Caco-2 (cell line): Measurements from ENCODE around the gene SLC25A33. TPM values are rescaled to one million over a fixed set of nuclear protein-coding genes. Genes with fewer than 3 reads are reported as not detected.

ENCODE experiments used
- BruUV-seq: library from RNA; stranded (reverse); fragments of 400-500 nt; replicated peaks from 2 replicates; lab custom pipeline; 2021; lab: Mats Ljungman, UMichigan
- CTCF ChIA-PET: fragments of 300-600 bp; sonication (Branson Sonifier 250); formaldehyde crosslinking; loops from one replicate; lab custom pipeline; 2022; ENCODE audit warnings: antibody characterized with exemption; lab: Charles Lee
- POLR2A ChIA-PET: fragments of 300-600 bp; sonication (Branson Sonifier 250); formaldehyde crosslinking; loops from one replicate; lab custom pipeline; 2022; ENCODE audit warnings: antibody characterized with exemption; lab: Charles Lee
- DNase-seq, 2 experiments: peaks; one replicate each; pipeline versions ENCODE4 v3.0.0 to v3.0.0-alpha.2; 2020 to 2022
- H3K27me3 ChIP-seq: replicated peaks from 2 replicates; pipeline ENCODE4 v1.6.0; 2011; ENCODE audit warnings: low read length; ENCODE audit not compliant: control insufficient read depth, insufficient read depth
- H3K36me3 ChIP-seq: 2 replicates; pipeline ENCODE4 v1.5.1; 2011; ENCODE audit warnings: low read length; ENCODE audit not compliant: control insufficient read depth, insufficient read depth
- H3K4me1 ChIP-seq: fragments of 250-450 bp; sonication (Bioruptor Pico); 2 replicates; pipeline ENCODE4 v1.5.1; 2020; ENCODE audit warnings: mild to moderate bottlenecking
- H3K4me3 ChIP-seq: 2 replicates; pipeline ENCODE4 v1.5.1; 2011; ENCODE audit warnings: low read depth, mild to moderate bottlenecking, control low read depth, low read length
- H3K9me3 ChIP-seq: fragments of 250-450 bp; sonication (Bioruptor Pico); 2 replicates; pipeline ENCODE4 v1.5.1; 2020; ENCODE audit warnings: mild to moderate bottlenecking, moderate library complexity
- H3K27ac Mint-ChIP-seq: one replicate; pipeline ENCODE4 v1.8.0; 2022; ENCODE audit warnings: mixed read lengths; ENCODE audit not compliant: unreplicated experiment
- H3K27me3 Mint-ChIP-seq: one replicate; pipeline ENCODE4 v1.8.0; 2022; ENCODE audit warnings: mixed read lengths; ENCODE audit not compliant: insufficient read depth, unreplicated experiment
- H3K36me3 Mint-ChIP-seq: one replicate; pipeline ENCODE4 v1.8.0; 2022; ENCODE audit warnings: mild to moderate bottlenecking, mixed read lengths; ENCODE audit not compliant: insufficient read depth, unreplicated experiment
- H3K4me1 Mint-ChIP-seq: one replicate; pipeline ENCODE4 v1.8.0; 2022; ENCODE audit warnings: low read depth, mixed read lengths; ENCODE audit not compliant: unreplicated experiment
- H3K4me3 Mint-ChIP-seq: one replicate; pipeline ENCODE4 v1.8.0; 2022; ENCODE audit warnings: mild to moderate bottlenecking, moderate library complexity, mixed read lengths; ENCODE audit not compliant: unreplicated experiment
- H3K9me3 Mint-ChIP-seq: one replicate; pipeline ENCODE4 v1.8.0; 2022; ENCODE audit warnings: mixed read lengths; ENCODE audit not compliant: unreplicated experiment
- intact Hi-C: fragments of 100-400 bp; cut with micrococcal nuclease; formaldehyde crosslinking; loops from one replicate; pipeline ENCODE4 v1.10.0; 2022; ENCODE audit not compliant: unreplicated experiment
- total RNA-seq: library from RNA; stranded (reverse); gene quantifications from 2 replicates; pipeline ENCODE4 v1.2.3, GENCODE V29; 2022
- TF ChIP-seq, protein P1 (sequence below), 2 experiments: fragments of 200-600 bp in 1 of 2; IDR thresholded peaks; 1 replicate in 1 of 2; 2 replicates in 1 of 2; pipeline versions ENCODE4 v1.5.1 to v1.8.0; 2011 to 2022; ENCODE audit warnings: antibody characterized with exemption in 1 of 2, control low read depth in 1 of 2, inconsistent platforms in 1 of 2, low read depth in 1 of 2, low read length in 1 of 2, mild to moderate bottlenecking in 1 of 2, moderate library complexity in 1 of 2; ENCODE audit not compliant: insufficient read depth in 1 of 2, severe bottlenecking in 1 of 2, unreplicated experiment in 1 of 2

SLC25A33 gene
- total RNA-seq, 1 experiment from 2014 or later, result 11.2 TPM

- BruUV-seq, result no TSS peak
- CTCF ChIA-PET, result no interaction called here
Measured at GRCh38 chr1:9530320-9530719, 8.9 kb upstream of the SLC25A33 start.

DNA sequence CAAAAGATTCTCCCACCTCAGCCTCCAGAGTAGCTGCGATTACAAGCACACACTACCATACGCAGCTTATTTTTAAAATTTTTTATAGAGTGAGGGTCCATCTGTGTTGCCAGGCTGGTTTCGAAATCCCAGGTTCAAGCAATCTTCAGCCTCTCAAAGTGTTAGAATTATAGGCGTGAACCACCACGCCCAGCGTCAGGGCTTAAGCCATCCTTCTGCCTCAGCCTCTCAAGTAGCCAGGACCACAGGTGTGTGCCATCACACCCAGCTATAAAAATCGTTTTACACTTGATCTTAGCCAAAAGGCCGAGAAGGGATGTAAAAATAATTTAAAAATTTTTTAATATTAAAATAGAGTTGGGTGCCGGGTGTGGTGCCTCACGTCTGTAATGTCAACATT lies 4.3 kb upstream of the SLC25A33 start:
- Histone ChIP-seq H3K9me3 (no peaks in the 10 kb centered on the region), H3K4me3 (no peak overlapping the region), H3K27me3 (no peaks in the 10 kb centered on the region), H3K36me3 (no peaks in the 10 kb centered on the region), H3K4me1 (peaks cover 26% of the 10 kb centered on the region)
- no peak for DNase-seq
- Mint-ChIP-seq H3K9me3 (no peaks in the 10 kb centered on the region), H3K27me3 (no peaks in the 10 kb centered on the region), H3K36me3 (peaks cover 8% of the 10 kb centered on the region), H3K27ac (no peak overlapping the region), H3K4me1 (peaks cover 12% of the 10 kb centered on the region), H3K4me3 (no peak overlapping the region)
- CTCF ChIA-PET, result no interaction called here
- no TSS peak for BruUV-seq
- intact Hi-C loops, result no loop called here
- TF ChIP-seq, protein P1, sequence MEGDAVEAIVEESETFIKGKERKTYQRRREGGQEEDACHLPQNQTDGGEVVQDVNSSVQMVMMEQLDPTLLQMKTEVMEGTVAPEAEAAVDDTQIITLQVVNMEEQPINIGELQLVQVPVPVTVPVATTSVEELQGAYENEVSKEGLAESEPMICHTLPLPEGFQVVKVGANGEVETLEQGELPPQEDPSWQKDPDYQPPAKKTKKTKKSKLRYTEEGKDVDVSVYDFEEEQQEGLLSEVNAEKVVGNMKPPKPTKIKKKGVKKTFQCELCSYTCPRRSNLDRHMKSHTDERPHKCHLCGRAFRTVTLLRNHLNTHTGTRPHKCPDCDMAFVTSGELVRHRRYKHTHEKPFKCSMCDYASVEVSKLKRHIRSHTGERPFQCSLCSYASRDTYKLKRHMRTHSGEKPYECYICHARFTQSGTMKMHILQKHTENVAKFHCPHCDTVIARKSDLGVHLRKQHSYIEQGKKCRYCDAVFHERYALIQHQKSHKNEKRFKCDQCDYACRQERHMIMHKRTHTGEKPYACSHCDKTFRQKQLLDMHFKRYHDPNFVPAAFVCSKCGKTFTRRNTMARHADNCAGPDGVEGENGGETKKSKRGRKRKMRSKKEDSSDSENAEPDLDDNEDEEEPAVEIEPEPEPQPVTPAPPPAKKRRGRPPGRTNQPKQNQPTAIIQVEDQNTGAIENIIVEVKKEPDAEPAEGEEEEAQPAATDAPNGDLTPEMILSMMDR (IDR thresholded peaks at IDR 0.05; ENCODE audit: insufficient read depth in 1 of 2, low read depth in 1 of 2, low read length in 1 of 2, severe bottlenecking in 1 of 2, unreplicated experiment in 1 of 2), result no peak
- POLR2A ChIA-PET, result no interaction called here

More at GRCh38 chr1:9530320-9530719, 8.9 kb upstream of the SLC25A33 start:
- POLR2A ChIA-PET, result no interaction called here
- Histone ChIP-seq H3K27me3 (no peaks in the 10 kb centered on the region), H3K4me3 (no peak overlapping the region), H3K9me3 (no peaks in the 10 kb centered on the region), H3K4me1 (peaks cover 13% of the 10 kb centered on the region), H3K36me3 (no peaks in the 10 kb centered on the region)
- H3K27ac Mint-ChIP-seq, result no peak overlapping the region
- TF ChIP-seq, protein P1 (IDR thresholded peaks at IDR 0.05; ENCODE audit: insufficient read depth in 1 of 2, low read depth in 1 of 2, low read length in 1 of 2, severe bottlenecking in 1 of 2, unreplicated experiment in 1 of 2), result no peak
- H3K9me3 Mint-ChIP-seq, result no peaks in the 10 kb centered on the region
- H3K36me3 Mint-ChIP-seq, result no peaks in the 10 kb centered on the region
- no peaks in the 10 kb centered on the region for H3K27me3 Mint-ChIP-seq
- no peak for DNase-seq
- H3K4me3 Mint-ChIP-seq, result no peak overlapping the region
- no peaks in the 10 kb centered on the region for H3K4me1 Mint-ChIP-seq
- intact Hi-C loops, result no loop called here

- Mint-ChIP-seq H3K27me3 (no peaks in the 10 kb centered on the region), H3K36me3 (peaks cover 13% of the 10 kb centered on the region), H3K27ac (no peak overlapping the region), H3K4me3 (no peak overlapping the region), H3K4me1 (peaks cover 12% of the 10 kb centered on the region), H3K9me3 (no peaks in the 10 kb centered on the region)
- no peak for DNase-seq
- no TSS peak for BruUV-seq
- Histone ChIP-seq H3K4me3 (no peak overlapping the region), H3K36me3 (no peaks in the 10 kb centered on the region), H3K4me1 (peaks cover 26% of the 10 kb centered on the region), H3K9me3 (no peaks in the 10 kb centered on the region), H3K27me3 (no peaks in the 10 kb centered on the region)
- intact Hi-C loops, result no loop called here
- ChIA-PET CTCF (no interaction called here), POLR2A (no interaction called here)
- TF ChIP-seq, protein P1 (IDR thresholded peaks at IDR 0.05; ENCODE audit: insufficient read depth in 1 of 2, low read depth in 1 of 2, low read length in 1 of 2, severe bottlenecking in 1 of 2, unreplicated experiment in 1 of 2), result no peak
Measured at GRCh38 chr1:9536301-9536700, 3.0 kb upstream of the SLC25A33 start.
